H4 (cell line): Measurements from ENCODE around the gene SAMD9L. TPM values are rescaled to one million over a fixed set of nuclear protein-coding genes. Genes with fewer than 3 reads are reported as not detected.

Experiments
- DNase-seq: peaks from one replicate; pipeline ENCODE4 v3.0.0-alpha.2; 2015; ENCODE audit warnings: low spot score
- total RNA-seq: library from RNA; depleted of rRNA; stranded (reverse); fragments of >200 nt; shearing (Covaris generic); gene quantifications from 2 replicates; pipeline ENCODE4 v1.2.3, GENCODE V29; 2014; rRNA removed

The SAMD9L gene
- total RNA-seq: 19.3 and 21.2 TPM in 2 replicates

GRCh38 chr7:93148144-93148543, at the start of gene SAMD9L:
Gene SAMD9L (minus strand): TSS chr7:93148385. CDS start chr7:93135971, 12,414 bp downstream.
- DNase-seq: peak; percentile 43

DNA sequence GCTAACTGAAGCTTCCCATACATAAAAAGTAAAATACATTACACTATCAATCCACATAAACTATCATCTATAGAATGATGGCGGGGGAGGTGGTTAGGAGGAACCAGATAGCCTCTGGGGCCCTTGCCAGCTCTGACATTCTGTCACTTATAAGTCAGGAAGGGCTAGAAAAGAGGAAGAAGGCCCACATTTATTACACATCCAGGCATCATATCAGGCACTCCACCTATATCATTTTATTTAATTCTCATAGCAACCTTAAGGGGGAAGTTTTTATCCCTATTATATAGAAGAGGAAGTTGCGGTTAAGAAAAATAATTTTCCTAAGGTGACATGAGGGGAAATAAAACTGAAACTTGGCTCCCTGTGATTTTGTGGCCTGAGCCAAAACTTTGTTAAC, 48.2 kb upstream of the SAMD9L start:
- DNase-seq: no peak

DNA sequence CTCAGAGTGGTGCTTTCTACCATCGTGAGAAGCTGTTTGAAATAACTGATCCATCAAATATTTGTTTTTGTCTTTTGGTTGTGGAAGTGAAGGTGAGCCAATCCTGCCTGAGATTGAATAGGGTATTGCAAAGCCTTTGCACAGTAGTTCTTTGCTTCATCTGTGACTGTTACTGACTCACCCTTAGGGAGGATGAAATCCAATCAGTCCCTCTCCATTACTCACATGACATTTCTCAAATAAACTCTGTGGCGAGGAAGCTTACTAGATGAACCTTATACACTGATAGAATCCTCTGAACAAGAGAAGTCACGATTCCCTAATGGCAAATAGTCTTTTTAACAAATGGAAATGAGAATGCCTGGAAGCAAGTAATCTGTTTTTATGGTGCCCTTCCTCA, 46.2 kb upstream of the SAMD9L start:
- DNase-seq: peak; percentile 76

DNA sequence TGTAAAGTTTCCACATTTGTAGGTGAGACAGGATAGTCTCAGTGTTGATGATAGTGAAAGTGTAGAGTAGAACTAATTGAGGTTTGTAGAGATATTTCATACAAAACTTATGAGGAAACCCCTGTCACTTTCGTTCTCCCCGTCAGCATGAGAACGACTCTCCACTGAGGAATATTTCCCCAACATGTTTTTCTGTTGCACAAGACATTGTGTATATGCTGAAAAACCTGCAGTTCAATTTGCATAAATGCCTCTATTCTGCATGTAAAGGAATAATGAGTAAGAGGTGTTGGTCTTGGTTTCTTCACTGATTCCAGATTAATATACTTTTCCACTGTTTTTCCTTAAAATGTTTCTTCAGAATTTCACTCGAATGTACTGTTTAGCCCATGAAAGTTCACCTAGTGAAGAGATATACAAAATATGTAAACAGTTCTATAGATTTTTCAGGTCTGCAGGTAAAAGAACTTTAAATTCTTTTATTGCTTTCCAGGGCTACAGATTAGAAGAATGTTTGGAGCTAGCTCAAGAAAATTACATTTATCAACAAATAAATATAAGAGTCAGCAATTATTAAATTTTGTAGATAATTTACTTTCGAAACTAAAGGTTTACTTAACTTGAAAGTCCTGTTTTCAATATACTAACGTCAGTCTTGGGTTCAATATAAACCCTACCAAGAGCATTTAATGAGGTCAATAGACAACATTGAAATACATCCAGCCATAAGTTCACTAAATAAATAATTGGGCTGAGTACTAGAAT, 40.9 kb upstream of the SAMD9L start:
- DNase-seq: no peak

DNA sequence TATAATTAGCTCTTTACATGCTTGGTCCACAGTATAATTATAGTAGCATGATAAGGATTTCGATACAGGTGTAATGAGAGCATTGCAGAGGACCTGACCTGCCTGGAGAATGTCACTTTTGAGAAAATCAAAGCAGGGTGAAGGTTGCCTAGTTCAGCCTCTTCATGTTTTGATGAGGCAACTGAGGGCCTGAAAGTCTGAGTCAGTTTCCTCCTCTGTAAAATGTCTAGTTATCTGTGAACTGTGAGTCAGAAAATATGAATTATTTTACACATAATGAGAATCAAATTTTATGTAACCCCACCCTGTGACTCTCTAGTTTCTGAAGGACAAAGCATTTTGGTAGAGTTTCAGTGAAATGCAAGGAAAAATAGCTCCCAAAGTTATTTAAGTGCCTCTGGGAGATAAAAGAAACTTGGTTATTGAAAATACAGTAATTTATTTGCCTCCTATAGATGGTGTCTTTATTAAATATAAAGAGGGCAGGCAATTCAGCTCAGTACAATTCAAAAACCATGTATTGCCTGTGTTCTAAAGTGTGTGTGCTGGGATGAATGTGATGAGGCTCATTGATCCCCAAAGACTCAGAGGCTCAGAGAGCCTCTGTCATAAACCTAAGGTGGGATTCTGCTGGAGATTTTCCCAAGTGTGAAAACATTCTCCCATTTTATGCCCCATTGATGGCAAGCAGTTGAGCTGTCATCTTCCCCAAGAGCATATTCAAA, 37.3 kb upstream of the SAMD9L start:
- DNase-seq: no peak

- DNase-seq: no peak
Observed at GRCh38 chr7:93179173-93179572, 31.0 kb upstream of the SAMD9L start.

DNA sequence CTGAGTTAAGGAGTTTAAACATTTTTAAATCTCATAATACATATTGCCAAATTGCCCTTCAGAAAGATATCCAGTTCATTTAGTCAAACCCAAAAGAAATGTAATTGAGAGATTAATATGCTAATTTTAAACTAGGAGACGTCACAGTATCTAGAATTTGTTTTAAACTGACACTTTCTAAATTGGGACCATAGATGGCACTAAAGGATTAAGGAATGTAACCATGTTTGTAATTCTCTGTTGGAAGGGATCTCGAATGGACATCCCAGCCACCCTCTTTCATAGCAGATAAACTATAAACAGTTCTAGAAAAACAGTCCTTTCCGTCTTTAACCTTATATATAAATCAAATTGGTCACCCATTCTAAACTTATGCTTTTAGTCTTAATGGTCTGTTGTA, 30.0 kb upstream of the SAMD9L start:
- DNase-seq: no peak

DNA sequence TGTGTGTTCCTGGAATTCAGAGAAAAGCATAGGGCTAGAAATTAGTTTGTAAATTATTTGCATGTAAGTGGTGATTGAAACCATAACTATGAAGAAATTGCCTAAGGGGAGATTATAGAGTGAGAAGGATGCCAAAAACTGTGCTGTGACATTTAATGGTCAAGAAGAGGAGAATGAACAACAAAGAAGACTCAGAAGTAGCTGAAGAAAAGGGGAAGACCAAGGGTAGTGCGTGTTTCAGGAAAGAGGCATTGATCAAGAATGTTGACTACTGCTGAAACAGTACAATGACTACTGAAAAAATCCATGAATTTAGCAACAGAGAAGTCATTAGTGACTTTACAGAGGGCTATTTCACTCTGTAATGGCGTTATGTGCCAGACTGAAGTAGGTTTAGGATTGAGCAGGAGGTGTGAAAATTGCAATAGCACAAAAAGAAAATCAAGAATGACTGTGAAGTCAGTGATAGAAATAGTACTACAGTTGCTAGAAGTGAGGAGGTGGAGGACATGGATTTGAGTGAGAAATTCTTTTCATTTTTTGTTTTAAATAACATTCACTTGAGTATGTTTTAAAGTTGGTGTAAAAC, 28.9 kb upstream of the SAMD9L start:
- no peak for DNase-seq

GRCh38 chr7:93175219-93175618, 27.0 kb upstream of the SAMD9L start:
- DNase-seq: no peak

GRCh38 chr7:93172683-93173082, 24.5 kb upstream of the SAMD9L start:
- DNase-seq: no peak

DNA sequence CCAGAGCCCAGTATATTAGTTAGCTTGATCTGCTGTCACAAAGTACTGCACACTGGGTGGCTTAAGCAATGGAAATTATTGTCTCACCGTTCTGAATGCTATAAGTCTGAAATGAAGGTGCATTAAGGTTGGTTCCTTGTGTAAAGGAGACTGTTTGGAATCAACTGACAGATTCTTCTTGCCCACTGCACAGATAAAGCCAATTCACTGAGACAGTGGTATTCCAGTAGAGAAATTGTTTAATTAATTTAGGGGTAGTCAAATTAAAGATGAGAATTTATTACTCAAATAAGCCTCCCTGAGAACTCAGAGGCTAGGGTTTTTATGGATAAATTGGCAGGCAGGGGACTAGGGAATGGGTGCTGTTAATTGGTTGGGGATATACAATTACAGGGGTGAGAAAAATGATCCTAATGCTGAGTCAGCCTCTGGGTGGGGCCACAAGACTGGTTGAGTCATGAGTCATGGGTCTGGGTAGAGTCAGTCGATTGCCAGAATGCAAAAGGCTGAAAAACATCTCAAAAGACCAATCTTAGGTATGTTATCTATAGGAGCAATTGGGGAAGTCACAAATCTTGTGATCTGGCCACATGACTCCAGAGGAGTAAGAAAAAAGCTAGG, 23.5 kb upstream of the SAMD9L start:
- DNase-seq: no peak

GRCh38 chr7:93165447-93165846, 17.3 kb upstream of the SAMD9L start:
- DNase-seq: peak; percentile 49

- DNase-seq: no peak
Observed at GRCh38 chr7:93164766-93165165, 16.6 kb upstream of the SAMD9L start.

GRCh38 chr7:93161181-93161762, 13.1 kb upstream of the SAMD9L start:
- no peak for DNase-seq

DNA sequence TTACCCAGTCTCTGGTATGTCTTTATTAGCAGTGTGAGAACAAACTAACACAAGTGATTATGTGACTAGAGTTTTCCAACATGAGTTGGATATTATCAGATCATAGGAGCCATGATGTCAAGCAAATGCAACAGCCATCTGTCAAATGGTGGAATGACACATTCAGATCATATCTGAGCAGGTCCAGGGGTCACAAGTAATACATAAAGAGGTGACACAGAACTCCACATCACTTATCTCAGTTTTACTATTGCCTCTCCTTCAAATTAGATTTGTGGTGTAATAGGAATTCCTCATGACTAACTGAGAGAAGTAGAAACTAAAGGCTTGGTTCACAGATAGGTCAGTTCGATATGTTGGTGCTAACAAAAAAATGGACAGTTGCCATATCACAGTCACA, 12.2 kb upstream of the SAMD9L start:
- DNase-seq: no peak

GRCh38 chr7:93159490-93159889, 11.3 kb upstream of the SAMD9L start:
- DNase-seq: peak; percentile 56

DNA sequence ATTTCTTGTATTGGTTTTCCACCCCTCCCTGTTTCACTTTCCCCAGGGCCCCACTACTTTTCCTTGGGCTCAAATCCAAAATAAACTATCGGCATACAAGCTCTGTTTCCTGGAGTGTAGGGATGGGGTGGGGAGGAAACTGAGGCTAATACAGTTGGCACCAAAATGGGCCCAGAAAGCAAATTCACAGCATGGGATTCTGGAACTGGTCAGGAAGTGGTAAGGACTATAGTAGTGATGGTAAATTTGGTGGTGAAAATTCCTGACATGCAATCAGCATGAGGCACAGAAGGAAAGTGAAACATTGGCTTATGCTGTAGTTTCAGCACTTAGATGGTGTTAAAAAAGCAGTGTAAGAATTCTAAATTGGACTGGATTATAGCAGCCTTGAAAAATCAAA, 8.7 kb upstream of the SAMD9L start:
- peak; percentile 58 for DNase-seq

DNA sequence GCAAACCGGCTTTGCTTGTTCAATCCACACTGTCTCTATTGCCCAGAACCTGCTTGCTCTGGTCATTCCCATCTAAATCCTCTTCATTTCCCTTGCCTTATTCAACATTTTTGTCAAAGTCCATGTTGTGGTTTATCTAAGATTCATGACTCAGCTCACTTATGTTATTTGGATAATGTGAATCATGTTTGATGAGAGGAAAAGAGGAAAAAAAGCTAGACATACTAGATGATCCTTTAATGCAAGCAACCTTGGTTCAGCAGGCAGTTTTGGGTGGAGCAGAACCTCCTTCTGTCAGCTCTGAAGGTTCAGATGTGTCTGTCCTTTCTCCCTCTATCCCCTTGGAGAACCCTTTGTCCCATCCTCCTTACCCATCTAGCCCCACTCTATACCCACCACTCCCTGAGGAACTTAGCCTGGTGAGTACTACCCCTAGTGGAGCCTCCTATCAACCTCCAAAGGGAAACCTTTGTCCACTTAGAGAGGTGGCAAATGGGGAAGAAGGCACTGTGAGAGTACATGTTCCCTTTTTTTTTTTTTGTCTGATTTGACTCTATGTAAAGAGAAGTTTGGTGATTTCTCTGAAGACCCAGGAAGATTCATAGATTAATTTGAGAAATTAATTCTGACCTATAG, 2.1 kb upstream of the SAMD9L start:
- DNase-seq: no peak

- no peak for DNase-seq
Observed at GRCh38 chr7:93148727-93149126, 542 bp upstream of the SAMD9L start.

DNA sequence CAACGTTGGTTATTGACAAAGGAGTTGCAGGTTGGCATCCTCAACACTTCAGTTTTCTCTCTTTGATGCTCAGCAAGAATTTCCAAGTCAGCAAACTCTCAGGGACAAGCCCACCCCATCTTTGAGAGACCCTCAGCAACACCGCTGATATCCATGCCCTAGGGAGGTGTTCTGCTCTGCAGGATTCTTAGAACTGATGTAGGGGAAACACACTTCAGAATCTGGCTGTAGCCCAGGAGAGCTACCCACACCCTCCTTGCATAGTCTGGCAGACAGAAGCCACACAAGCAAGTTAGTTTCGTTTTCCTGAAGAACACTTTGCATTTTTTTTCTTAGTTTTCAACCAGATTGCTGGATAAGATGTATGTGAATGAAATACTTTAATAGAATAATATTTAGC, 822 bp downstream of the SAMD9L start:
- DNase-seq: peak; percentile 85

DNA sequence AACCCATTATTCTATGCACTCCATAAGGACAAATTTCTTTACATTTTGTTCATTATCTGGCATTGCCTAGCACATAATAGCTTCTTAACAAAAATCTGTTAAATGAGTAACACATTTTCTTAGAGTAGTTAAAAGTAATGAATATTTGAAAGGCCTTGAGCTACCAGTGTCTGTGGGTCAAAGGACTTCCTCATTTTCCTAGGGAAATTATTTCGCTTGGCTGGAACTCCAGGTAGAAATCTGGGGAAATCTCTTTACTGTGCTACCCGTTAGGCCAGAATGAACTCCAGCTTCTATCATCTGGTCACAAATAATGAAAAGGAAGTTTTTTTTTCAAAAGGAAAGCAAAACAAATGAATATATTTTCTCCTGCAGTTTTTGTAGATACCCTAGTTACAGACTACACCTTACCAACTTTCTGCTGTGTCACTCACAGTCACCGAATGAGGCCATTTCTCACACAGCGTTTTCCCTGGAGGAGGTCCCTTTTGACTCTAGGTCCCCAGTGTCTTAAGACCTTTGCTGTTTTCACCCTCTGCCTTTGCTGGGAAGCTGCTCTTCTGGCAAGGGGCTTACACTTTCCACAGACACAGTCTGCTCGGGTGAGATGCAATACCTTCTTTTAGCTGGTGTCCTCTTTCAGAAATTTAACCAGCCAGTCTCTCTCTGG, 1.6 kb downstream of the SAMD9L start:
- no peak for DNase-seq
